ENCODE measurements around the gene MRPL38. TPM values are rescaled to one million over a fixed set of nuclear protein-coding genes. Genes with fewer than 3 reads are reported as not detected.

Gene MRPL38
- total RNA-seq, 1 donor from 2014 or later, result 70.8 TPM

DNA sequence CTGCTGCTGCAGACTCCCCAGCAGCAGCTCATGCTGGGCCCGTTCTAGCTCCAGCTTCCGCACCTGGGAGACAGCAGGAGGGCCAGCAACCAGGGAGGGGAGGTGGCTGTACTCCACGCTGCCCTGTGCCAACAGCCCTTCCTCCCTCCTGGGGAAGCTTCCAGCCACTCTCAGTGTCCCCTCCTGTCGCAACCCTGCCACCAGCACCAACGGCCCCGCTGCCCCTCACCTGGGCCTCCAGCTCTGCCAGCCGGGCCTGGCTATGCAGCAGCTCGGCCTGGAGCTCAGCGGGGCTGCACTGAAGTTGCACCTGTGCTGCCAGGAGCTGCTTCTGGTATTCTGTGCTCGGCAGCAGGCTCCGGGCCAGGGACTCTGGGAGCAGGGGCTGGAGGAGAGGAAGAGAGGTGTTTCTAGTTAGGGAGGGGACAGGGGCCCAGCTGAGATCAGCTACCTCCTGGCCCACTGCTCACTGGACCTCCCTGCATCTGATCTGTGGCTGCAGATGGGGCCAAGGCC, 15.4 kb upstream of the MRPL38 start:
- DNase-seq (ENCODE audit: low spot score), result no peak

DNA sequence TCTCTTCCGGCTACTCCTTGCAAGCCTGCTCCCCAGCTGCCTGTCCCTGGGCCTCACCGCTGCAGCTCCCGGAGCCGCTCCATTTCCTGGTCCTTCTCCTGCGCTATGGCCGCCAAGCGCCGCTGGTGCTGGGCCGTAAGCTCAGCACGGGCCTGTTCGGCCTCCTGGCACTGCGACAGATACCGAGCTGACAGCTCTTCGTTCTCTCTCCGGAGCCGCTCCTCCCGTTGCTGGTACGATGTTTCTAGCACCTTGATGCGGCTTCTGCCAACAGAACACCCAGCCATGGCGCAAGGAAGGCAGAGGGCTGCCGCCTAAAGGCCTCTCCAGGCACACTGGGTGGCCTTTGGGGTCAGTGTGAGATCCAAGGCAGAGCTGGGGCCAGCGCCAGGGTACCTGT, 14.9 kb upstream of the MRPL38 start:
- DNase-seq (ENCODE audit: low spot score), result no peak

DNA sequence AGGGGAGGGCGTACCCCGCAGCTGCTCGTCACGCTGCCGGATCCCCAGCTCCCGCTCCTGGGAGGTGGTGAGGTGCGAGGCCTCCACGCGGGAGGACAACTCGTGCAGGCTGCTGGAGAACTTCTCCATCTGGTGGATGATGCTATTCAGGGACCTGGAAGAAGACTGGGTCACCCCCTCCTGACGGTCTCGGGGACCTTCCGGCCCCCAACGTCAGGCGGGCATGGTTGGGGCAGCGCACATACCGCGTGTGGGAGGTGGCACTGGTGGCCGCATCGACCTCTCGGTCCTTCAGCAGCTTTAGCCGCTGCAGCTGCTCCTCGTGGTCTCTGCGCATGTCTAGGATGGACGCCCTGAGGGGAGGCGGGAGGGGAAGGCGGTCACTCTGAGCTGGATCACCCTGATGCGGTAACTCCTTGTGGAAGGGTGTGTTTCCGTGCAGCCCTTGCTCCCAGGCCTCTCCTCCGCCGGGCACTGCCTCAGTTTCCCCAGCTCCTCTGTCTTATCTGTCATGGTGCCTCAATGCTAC, 13.3 kb upstream of the MRPL38 start:
- no peak for DNase-seq (ENCODE audit: low spot score)

DNA sequence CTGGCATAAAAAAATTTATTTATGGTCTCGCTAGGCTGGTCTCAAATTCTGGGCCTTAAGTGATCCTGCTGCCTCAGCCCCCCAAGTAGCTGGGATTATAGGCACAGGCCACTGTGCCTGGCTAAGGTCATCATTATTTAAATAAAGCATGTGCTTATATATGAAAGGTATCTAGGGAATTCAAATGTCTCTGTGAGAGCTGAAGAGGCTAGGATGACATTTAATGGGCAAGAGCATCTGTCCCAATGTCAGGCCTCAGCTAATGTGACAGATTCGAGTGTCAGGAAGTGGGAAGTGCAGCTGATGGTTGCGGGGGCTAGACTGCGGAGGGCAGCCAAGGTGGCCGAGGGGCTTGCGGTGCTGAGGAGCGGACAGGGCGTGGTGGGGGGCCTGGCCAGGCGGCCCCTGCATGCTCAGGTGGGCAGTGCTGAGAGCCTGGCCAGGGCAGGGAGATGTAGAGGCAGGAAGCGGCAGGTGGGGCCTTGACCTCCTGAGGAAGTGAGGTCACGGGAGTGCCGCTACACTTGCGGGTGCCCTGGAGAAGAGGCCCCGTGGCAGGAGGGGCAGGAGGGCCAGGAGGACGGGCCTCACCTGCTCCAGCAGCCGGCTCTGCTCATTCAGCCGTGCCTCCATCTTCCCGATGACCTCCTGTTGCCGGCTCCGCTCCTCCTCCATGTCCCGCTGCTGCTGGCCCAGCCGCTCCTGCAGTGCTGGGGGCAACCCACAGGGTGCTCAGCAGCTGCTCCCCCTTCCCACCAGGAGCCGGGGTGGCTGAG, 12.6 kb upstream of the MRPL38 start:
- no peak for DNase-seq (ENCODE audit: low spot score)

DNA sequence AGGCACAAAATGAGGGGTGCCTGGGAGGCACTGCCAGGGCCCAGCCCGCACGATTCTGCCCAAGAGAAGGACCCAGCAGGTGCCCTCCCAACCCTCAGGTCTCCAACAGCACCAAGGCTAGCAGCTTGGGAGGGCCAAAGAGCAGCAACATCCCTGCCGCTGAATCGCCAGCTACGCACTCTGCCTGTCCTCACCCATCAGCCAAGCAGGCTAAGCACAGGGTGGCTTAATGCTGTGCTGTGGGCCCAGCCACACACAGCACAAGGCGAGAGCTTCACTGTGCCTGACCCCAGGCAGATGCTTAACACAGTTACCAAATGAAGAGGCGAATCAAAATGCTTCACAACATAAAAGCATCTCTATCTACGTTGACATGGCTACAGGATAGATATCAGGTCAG, 10.6 kb upstream of the MRPL38 start:
- DNase-seq (ENCODE audit: low spot score), result no peak

DNA sequence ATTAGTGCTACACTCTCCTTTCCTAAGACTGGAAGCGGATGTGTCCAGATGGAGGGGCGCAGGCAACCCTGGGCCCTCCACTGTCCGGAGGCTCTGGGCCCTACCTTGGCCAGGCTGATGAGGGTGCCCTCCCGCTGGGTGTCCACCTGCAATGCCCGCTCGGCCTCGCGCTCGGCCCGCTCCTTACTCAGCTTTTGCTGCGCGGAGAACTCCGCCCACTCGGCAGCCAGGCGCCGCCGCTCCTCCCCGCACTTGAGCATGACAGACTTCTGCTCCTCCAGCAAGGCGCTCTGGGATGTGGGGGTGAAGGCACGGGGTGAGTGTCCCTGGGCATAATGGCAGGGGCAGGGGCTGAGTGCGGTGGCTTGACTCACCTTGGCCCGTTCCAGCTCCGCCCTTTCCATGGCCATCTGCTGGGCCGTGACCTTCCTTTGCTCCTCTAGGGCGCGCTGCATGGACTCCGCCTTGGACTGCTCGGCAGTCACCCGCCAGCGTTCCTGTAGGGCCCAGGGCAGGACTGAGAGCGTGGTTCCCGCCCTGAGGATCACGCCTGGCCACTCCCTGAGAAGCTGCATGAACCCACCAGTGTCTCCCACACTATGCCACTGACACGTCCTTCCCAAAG, 10.1 kb upstream of the MRPL38 start:
- DNase-seq (ENCODE audit: low spot score), result no peak

DNA sequence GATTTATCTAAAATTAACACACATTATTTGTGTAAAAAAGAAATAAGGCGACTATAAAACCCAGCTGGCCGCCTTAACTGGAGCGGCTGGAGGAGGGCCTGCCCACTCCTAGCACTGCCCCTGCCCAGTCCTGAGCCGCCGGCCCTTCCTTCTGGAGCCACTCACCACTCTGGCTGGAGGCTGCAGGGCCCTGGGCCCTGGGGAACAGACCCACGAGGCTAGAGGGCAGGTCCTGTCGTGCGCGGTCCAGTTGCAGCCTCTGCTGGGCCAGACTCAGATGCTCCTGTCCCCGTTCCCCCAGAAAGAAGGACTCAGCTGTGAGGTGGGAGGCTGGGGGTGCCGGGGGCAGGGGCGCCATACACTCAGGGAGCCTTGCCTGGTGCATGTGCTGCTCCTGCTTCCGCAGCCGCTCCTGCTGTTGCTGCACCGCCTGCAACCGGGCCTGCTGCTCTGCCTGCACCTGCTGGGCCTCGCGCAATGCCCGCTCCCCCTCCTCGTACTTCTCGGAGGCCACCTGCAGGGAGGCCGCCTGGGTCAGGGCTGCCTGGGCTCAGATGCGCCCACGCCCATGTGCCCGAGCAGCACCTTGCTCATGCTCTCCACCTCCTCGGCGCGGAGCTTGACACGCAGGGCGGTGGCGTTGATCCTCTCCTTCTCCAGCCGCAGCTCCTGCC, 9.0 kb upstream of the MRPL38 start:
- DNase-seq (ENCODE audit: low spot score), result no peak

DNA sequence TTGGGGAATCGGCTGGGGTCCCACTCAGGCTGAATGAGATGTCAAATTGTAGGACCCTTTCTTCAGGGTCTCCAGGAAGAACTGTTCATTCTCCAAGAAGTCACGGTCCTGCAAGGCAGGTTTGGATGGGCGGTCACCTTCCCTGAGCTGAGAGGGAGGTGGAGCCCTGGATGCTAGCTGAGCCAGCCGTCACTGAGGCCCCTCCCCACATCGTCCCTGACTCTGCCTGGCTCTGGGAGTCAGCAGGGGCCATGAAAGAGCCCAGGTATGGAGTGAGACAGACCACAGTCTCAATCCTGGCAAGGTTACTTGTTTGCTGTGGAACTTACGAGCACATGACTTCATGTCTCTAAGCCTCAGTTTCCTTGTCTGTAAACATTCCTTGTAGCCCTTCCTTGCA, 6.0 kb upstream of the MRPL38 start:
- no peak for DNase-seq (ENCODE audit: low spot score)

DNA sequence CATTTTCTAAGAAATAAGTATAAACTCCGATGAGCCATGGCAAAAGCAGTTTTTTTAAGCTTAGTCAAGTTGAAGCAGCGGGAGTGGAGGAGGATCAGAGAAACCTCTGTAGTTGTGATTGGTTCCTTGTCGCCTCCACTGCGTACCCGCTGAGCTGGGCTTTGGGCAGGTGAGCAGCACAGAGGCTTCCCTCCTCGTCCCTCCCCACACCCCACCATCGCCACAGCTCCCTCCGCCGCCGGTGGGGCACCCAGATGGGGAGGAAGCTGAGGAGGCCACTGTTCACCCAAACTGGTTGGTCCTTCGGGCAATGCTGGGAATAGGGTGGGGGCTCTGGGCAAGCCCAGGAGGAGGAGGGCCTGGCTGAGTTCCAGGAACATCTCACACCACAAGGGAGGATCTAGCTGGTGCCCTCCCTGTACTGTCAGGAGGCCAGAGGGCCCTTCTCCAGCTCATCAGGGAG, 5.2 kb upstream of the MRPL38 start:
- no peak for DNase-seq (ENCODE audit: low spot score)

DNA sequence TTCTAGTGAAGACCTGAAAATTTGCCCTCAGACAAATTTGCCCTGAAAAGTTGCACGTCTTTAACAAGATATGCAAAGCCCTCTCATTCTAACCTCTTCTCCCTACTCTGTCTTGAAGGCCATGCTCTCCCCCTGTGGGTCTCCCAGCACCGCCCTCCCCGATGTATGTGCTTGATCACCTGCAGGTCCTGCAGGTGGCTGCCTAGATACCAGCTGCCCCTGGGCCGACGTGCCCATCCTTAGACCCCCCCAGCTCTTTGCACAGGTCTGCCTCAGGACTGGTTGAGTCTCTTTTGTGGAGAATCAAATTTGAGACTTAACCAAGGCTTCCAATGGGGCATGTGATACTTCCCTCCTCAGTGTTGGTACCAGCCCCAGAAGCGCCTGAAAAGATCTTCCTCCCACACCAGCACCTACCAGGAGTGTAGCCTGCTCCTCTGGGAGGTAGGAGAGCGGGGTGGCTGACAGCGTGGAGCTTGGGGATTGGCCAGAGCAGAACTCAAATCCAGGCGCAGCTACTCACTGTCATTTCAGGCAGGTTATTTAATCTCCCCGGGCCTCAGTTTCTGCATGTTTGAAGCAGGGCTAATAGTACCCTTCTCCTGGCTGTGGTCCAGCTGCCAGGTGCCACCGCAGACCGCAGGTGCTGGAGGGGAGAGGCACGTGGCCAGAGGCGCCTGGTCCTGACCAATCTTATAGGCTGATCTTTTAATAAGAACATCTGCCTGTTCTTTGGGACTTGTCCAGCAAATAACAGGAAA, 4.5 kb upstream of the MRPL38 start:
- no peak for DNase-seq (ENCODE audit: low spot score)

DNA sequence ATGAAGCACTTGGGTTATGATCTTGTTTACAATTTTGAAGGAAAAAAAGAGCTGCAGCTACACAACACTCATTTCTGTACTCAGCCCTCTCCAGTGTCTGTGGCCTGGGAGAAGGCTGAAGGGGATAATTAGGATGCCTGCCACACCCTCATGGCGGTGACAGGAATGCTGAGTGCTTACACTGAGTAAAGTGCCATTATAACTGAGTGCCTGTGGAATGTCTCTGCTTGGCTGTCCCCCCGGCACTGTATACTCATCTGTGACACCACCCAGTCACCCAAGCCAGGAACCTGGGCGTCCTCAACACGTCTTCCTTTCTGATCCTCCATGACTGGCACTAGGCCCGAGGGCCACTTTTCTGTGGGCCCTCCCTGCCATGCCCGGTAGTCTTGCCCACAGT, 3.5 kb upstream of the MRPL38 start:
- DNase-seq (ENCODE audit: low spot score), result no peak

DNA sequence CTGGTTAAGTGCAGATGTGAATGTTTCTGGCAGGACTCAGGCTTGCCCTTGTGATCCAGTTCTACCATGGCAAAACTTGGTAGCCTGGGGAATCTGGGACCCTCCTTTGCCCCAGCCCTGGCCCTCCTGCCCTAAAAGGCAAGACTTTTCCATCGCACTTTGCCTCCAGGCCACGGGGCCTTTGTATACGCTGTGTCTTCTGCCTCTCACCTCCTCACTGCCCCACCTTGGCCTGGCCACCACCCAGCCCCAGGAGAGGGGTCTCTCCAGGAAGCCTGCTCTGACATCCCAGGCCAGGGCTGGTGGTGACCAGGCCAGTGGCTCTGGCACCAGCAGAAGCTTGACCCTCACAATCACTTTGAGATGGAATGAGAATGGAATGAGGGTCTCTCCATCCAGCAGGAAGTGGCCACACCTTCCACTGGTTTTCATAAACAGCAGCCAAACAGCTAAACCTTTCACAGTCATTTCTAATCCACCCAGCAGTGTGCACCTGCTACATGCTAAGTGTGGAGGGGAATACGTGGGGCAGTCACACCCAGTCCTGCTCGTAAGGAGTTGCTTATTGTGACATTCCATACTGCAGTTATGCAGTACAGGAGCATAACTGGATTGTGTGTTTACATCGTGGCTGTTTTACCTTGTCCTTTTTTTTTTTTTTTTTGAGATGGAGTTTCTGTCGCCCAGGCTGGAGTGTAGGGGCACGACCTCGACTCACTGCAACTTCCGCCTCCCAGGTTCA, 1.6 kb upstream of the MRPL38 start:
- DNase-seq (ENCODE audit: low spot score), result no peak

DNA sequence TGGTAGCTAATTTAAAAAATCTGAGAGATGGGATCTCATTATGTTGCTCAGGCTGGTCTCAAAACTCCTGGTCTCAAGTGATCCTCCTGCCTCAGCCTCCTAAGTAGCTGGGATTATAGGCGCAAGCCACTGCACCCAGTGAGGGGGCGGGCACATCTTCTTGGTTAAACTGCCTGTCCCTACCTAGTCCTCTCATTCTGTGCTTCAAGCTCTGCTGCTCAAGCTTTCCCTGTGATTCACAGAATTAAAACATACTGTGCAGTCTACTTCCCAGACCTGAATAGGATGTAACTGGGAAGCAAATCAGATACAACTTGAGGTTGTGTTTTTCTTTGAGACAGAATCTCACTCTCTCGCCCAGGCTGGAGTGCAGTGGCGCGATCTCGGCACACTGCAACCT, 2.3 kb downstream of the MRPL38 start:
- no peak for DNase-seq (ENCODE audit: low spot score)

DNA sequence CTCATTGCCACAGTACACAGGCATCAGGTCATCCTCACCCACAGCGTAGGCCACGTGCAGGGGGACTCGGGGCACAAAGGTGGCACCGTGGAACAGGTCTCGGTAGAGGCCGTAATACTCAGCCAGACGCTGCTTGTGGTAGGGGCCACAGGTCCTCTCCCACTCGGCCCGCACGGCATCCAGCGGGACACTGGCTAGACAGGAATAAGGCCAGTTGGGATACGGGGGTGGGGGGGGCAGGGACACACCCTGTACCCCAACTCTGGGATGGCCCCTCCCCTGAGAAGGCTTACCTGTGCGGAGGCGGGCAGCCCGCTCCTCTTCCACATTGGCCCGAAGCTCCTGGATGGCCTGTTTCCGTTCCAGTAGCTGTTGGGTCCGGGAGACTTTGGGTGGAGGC, 3.0 kb downstream of the MRPL38 start:
- no peak for DNase-seq (ENCODE audit: low spot score)

DNA sequence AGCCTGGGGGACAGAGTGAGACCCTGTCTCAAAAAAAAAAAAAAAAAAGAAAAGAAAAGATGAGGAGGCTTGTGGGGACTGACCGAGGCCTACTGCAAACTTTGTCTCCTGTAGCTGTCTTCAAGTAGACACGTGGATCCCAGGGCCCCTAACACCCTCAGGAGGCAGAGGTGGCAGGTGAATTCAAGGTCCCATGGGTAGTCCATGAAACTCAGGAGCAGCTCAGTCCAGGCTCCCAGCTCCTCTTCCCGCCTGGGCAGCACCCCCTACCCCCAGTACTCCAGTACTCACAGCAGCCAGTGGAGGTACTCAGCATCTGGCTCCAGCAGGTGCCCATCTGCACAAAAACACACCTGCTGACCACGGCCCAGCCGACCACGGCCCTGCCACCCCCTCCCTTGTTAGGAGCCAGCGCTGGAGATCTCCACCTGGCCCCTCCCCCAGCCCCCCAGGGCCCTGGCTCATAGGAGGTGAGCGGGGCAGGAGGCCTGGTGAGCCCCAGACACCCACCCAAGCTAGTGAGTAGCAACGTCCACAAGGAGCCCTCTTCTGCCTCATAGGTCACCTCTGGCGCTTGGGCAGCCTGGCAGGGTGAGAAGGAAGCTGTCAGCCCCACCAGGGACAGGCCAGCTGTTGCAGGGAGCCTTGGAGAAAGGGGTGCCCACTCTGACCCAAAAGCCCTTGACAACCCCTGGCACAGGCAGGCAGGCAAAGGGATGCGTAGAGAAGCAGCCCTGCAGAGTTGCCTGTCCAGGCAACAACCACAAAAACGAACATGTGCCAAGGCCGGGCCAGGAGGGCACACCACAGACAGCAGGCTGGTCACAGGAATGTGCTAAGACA, 3.8 kb downstream of the MRPL38 start:
- DNase-seq (ENCODE audit: low spot score), result no peak

DNA sequence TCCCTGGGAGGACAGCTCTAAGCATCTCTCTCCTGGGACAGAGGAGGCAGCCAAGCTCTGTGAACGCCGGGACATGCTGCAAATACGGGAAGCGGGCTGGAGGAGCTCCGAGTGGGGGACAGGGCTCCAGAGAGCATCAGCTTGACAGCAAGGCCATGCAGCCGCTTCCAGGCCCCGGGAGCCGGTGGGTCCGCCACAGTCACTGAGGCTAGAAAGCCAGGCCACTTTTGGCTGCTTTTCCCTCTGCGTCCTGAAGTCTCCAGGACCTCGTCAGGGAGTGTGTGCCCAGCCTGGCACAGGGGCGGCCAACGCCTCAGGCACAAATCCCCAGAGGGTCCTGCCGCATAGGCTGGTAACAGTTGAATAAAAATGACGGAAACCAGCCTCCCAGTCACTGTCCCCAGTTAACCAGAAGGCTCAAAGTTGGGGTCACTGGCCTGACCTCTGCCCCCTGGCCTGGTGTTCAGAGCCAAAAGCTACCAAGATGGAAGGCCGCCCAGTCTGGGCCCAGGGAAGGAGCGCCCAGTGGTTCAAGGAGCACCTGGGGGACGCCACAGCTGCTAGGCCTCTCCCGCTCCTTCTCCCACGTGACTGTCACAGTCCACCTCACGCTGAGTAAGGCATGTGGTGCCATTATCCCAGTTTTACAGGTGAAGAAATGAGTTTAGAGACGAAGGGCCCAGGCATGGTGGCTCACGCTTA, 4.8 kb downstream of the MRPL38 start:
- DNase-seq (ENCODE audit: low spot score), result no peak

DNA sequence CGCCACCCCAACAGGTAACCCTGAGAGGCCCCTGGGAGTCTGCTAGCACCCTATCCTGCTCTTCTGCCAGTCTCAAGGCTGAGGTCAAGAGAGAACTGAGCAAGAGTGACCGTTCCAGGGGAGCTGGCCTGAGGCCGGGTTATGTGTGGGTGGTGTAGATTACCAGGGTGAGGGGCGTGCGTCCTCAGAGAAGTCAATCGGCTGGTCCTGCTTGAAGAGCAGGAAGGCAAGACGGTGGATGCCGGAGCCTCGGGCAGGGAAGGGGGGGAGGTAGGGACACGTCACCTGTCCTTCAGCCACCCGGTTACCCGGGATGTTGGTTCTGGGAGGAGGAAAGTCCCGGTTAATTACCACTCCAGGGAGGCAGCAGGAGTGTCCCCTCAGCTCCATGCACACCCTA, 5.3 kb downstream of the MRPL38 start:
- DNase-seq (ENCODE audit: low spot score), result no peak

DNA sequence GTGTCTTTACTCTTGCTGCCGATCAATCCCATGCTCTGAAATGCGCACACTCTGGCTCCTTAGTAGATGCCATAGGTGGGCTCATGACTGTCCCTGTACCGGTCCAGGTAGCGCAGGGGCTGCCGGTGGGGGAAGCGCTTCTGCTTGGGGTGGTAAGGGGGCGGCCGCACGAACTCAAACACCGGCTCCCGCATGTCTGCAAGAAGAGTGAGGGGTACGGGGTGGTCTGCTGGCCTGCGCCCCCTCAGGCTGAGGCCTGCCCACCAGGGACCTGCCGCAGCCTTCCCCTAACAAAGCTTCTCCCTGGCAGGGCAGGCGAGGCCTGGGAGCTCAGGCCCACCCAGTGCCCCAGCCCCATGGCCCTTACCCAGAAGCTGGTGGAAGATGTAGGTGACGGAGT, 5.9 kb downstream of the MRPL38 start:
- no peak for DNase-seq (ENCODE audit: low spot score)

DNA sequence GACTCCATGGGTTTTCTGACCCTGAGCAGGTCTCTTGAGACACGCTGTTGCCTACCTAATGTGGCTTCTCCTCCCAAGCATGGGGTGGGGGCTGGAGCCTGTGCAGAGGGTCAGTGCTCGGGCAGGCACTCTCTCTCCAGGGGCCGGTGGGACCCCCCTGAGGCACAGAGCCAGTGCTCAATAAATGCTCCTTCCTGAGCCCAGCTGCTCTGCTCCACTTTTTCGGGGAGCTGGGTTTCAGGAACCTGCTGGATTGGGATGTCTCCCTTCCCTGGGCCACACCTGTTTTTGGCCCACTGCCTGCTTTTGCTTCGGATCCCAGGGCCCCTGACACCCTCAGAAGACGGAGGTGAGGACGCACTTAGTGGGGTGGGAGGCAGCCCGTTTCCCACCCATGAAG, 6.6 kb downstream of the MRPL38 start:
- no peak for DNase-seq (ENCODE audit: low spot score)
